Activated T-helper 1 cell treated with Interleukin-2 at 50 U/mL for 16 hours (primary cell): ENCODE results near the gene TTLL10.

Experiments used
- DNase-seq: peaks from one replicate; pipeline ENCODE4 v3.0.0-alpha.2; 2020; ENCODE audit warnings: low read depth

Gene TTLL10

DNA sequence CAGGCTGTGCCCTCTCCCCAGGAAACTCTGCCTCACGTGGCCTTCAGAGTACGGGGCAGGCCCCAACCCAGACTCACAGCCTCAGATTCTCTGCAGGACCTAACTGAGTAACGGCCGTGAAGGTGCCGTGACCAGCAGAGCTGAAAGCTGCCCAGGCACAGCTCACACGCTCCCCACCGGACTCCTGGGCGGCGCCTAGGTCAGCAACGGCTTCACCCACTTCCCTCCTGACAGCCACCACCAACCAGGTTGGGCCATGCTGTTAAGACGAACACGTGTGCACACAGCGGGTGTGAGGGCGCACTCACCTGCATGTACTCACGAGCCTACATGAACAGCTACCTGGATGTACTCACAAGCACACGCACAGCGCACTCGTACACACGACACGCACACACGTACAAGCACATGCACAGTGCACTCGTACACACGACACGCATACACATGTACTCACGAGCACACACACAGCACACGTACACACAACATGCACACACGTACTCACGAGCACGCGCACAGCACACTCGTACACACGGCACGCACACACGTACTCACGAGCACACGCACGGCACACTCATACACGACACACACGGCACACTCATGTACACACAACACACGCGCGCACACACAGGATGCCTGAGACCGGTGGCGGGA lies 49.0 kb downstream of the TTLL10 start:
- DNase-seq, result no peak

DNA sequence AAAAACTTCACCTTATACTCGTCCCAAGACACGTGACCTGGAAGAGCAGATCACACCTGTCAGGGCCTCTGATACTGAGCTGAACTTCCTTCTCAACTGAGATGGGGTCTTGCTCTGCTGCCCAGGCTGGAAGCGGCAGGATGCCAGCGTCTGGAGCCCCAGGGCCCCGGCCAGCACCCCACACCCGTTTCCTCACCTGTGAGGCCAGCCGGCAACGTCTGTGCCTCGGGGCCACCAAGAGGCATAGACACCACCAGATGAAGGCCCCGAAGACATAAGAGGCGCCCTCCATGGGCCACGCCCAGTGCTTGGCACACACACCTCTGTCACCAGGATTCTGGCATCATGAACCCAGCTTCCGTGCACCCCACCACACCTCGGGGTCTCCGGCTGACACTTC lies 49.6 kb downstream of the TTLL10 start:
- no peak for DNase-seq

DNA sequence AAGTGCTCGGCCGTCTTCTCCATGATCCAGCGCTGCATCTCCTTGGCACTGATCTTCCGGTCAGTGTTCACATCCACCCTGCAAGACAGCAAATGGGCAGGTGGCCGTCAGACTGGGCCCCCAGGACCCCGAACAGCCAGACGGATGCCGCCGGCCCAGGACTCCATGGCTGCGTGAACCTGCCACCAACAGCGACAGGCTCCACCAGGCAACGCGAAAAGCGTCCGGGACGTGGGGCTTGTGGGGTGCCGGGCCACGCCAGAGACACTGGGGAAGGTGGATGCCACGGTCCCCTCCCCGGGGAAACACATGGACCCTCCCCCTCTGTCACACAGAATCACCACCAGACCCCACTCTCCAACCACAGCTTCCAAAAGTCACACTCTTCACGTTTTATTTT lies 50.2 kb downstream of the TTLL10 start:
- DNase-seq, result no peak

DNA sequence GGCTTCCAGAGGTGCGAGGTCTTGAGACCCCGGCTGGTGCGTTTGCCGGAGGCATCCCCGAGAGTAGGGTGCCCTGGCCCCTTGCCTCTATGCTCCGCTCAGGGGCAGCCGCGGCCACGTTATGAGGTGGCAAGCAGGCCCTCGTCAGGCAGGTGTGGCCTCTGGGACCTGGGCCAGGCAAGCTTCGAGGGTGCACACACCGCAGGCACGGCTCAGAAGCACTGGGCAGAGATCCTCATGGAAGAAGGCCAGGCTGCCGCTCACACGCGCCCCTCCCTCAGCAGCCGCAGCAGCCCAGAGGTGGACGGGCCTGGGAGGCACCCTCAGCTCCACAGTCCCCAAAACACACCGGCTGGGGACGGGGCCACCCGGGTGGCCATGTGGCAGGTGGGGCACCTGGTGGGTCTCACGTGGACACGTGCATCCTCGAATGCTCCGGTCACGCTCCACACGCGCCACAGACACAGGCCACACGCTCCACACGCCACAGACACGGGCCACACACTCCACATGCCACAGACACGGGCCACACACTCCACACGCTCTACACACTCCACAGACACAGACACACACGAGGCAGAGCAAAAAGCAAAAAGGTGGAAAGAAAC lies 51.7 kb downstream of the TTLL10 start:
- no peak for DNase-seq

DNA sequence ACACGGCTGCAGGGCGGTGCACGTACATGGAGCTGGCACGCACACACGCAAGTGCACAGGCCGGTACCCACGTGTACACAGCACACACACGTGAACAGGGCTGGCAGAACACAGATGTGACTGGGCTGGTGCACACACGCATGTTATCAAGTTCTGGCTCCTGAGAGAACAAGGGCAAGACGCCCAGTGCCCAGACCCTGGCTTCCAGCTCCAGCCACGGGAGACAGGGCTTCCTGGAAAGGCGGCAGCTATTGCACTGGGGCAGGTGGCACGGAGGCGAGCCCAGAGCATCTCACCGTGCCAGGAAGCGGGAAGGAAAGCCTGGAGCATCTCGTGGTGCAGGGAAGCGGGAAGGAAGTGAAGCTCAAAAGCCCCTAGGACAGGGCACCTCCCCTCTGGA lies 52.2 kb downstream of the TTLL10 start:
- DNase-seq, result no peak

DNA sequence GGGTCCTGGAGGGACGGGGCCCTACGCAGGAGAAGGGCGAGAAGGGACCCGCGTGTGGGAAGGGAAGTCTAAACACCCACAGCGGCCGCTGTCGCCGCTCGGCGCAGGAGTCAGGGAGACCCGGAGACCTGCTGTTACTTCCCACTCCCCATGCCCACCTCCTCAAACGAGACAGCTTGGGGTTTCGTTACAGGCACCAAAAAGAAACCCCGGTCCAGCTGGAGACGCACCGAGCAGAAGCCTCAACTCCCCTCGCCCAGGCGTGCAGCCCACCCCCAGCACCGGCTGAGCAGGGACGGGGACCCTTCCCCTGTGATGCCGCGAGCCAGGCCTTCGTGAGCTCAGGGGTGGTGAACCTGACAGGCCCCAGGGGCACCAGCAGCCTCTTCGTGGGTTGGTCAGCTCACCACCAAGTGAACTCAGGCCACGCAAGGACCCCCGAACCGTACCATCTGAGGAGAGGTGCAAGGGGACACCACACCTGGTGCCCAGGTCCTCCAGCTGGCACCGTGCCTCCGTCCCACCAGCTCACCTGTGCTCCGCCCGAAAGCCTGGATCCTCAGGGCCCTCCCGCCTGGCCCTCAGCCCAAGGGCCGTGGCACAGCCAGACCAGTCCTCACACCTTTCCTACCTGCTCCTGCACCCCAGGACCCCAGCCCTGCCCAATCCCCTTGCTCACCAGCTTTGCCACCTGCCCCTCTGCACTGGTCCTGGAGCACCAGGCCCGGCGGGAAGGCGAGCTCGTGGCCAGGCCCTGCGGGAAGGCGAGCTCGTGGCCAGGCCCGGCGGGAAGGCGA lies 53.1 kb downstream of the TTLL10 start:
- no peak for DNase-seq

DNA sequence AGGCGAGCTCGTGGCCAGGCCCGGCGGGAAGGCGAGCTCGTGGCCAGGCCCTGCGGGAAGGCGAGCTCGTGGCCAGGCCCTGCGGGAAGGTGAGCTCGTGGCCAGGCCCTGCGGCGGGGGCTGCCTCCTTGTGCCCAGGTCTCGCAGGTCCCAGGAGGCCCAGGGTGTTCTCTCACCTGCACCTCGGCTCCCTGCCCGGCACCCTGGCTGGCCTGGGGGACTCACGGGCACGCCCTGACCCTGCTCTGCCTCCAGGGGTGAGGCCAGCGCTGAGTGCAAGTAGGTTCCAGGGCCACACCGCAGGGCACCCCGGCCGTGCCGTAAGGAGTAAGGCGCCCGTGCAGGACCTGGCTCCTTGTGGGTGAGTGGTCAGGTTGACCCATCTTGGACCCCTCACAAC lies 53.7 kb downstream of the TTLL10 start:
- DNase-seq, result no peak

- DNase-seq, result no peak
Measured at GRCh38 chr1:1228187-1228586, 54.5 kb downstream of the TTLL10 start.

DNA sequence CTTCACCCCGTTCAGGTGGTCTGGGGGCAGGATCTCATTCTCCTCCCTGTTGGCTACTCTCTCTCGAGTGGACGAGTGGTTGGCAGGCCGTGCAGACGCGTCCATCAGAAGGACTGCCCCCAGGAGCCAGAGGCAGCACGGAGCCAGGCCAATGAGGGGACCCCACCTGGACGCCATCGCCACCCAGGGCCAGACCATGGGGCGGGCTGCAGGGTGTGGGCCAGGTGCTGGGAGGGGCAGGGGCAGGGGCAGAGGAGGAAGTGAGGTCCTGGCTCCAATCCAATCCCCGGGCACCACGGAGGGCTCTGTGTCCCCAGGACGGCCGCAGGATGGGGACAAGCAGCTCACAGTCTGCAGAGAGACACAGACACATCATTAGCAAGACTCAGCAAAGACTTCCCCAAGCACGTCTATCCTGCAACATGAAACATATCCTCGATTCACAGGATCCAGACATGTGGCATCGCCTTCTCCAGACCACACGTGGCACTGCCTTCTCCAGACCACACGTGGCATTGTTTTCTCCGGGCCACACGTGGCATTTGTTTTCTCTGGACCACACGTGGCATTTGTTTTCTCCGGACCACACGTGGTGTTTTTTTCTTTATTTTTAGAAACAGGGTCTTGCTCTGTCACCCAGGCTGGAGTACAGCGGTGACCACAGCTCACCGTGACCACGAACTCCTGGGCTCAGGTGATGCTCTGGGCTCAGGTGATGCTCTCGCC lies 55.1 kb downstream of the TTLL10 start:
- DNase-seq, result no peak

DNA sequence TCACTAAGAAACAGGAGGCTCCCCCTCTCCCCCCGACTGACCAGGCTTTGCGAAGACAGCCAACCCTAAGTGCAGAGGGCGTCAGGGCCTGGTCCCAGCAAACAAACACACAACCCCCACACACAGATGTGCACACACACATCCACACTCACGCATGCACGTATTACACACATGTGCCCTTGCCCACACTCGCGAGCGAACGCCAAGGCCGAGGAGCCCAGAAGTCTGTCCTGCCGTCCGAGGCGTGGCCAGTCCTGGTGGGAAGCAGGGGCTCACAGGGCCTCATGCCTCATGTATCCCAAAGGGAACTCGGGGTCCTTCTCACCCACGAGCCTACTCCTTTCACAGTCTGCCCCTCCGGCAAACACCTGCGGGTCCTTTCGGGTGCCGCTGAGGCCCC lies 56.1 kb downstream of the TTLL10 start:
- no peak for DNase-seq

DNA sequence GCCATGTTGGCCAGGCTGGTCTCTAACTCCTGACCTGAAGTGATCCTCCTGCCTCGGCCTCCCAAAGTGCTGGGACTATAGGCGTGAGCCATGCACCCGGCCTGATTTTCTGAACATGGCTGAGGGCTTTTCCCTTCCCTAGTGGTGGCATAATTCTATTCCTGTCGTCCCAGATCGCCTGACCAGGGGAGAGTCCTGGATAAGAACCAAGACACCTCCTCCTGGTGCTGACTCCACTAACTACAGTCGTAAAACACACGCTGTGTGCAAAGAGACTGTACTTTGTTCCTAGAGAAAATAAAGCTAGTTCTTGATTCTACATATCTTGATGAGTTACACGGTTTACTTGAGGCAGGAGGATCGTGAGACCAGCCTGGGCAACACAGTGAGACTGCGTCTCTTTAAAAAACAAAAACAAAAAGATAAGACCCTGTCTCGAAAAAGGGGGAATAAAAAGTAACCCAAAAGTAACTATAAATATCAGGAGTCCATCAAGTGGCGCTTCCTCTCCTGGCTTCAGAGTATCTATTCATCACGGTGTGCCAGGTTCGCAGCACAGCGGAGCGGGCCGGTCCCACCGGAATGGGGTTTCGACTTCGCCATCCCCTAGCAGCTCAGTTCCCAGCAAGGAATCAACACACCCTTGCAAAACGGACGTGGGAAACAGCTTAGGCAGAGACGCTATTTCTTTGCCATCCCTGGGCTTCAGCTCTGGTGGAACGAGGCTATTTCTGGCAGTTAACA lies 57.1 kb downstream of the TTLL10 start:
- DNase-seq, result no peak

GRCh38 chr1:1231400-1232207 lies 57.9 kb downstream of the TTLL10 start, which contains the start of gene SDF4:
Gene SDF4, minus strand, starts transcription at chr1:1232001. Its CDS starts 3,229 bp downstream, at chr1:1228772.
- DNase-seq, result peak; percentile 96

GRCh38 chr1:1232208-1232795 lies 58.6 kb downstream of the TTLL10 start, which contains the start of gene B3GALT6:
Gene B3GALT6, plus strand, starts transcription at chr1:1232237. Its CDS starts 42 bp downstream, at chr1:1232279.
- DNase-seq, result no peak

- no peak for DNase-seq
Measured at GRCh38 chr1:1232796-1233566, 59.3 kb downstream of the TTLL10 start.

- no peak for DNase-seq
Measured at GRCh38 chr1:1233567-1233892, 59.9 kb downstream of the TTLL10 start.

- no peak for DNase-seq
Measured at GRCh38 chr1:1234180-1234808, 60.6 kb downstream of the TTLL10 start.

DNA sequence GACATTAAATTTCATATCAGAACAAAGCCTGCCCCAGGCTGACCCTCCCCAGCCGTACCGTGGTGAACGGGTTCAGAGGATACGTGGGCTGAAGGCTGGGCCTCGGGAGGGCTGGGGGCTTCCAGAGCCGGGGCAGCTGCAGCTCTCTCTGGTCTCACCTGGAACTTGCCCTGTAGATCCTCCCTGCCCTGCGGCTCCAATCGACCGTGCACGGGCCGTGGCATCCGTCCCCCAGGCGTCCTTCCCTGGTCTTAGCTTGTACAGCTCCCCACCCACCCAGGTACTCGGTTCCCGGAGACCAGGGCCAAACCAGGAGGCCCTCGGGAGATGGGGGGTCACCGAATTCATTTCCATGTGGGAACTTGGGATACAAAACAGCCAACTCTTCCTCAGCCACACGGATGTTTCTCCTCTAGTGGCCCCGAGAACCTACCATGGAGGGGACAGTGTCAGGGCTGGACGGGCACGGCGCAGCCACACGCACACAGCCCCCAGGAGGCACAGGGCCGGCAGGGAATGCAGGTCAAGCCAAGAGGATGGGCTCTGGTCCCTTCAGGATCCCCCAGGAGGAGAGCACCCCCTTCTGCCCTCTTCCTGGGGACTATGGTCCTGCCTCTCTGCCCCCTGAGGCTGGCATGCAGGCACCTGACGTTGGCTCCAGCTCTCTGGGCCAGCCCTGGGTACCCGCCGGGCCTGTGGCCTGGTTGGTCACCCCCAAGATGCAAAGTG lies 61.5 kb downstream of the TTLL10 start:
- DNase-seq, result no peak

DNA sequence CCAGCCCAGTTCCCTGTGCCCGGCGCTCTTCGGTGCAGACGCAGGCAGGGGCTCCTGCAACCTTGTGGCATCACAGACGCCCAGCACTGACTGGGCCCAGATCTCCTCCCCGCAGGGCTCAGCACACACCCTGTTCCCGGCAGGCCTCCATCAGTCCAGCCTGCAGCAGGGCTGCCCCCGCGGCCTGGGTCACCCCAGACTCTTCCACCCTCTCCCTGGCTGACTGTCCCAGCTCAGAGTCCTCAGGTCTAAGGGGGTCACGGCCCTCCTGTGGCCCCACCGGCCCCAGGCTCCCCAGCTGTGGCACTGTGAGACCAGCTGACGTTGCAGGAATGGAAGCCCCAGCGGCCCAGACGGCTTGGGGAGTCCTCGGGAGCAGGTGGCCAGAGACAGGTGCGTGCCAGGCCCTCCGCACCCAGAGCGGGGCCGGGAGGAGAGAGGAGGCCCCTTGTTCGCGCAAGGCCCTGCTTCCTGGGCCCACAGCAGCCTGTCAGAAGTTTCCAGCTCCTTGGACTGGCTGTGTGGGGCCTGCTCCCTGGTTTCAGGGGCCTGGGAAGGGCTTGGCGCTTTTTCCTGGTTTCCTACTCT lies 62.6 kb downstream of the TTLL10 start:
- DNase-seq, result no peak
